Suprapubic skin (tissue), 4 donors: ENCODE results near the gene PREP.

ENCODE experiments used
- CTCF ChIP-seq, 2 donors: fragments of 200-600 bp in 1 of 2; fragments of 450-650 bp in 1 of 2; sonication (generic) in 1 of 2; IDR thresholded peaks; one replicate each; pipeline ENCODE4 v1.5.1; 2016 to 2019; ENCODE audit warnings: antibody characterized with exemption in 2 of 2, mild to moderate bottlenecking in 1 of 2, moderate library complexity in 1 of 2
- EP300 ChIP-seq: sonication (generic); formaldehyde crosslinking; IDR thresholded peaks from one replicate; pipeline ENCODE4 v1.6.1; 2017; ENCODE audit warnings: antibody characterized with exemption
- POLR2A ChIP-seq, 2 donors: fragments of 450-650 bp; IDR thresholded peaks; one replicate each; pipeline ENCODE4 v1.6.1; 2017; ENCODE audit warnings: antibody characterized with exemption in 2 of 2, mild to moderate bottlenecking in 2 of 2, moderate library complexity in 2 of 2
- POLR2AphosphoS5 ChIP-seq, 3 donors: sonication (generic); formaldehyde crosslinking; IDR thresholded peaks; one replicate each; pipeline ENCODE4 v1.6.1; 2017; ENCODE audit warnings: antibody characterized with exemption in 3 of 3

- TF ChIP-seq POLR2A (IDR thresholded peaks at IDR 0.05) = no peak
- no peak for TF ChIP-seq CTCF (IDR thresholded peaks at IDR 0.05)
- no peak for TF ChIP-seq EP300
- TF ChIP-seq POLR2AphosphoS5 (IDR thresholded peaks at IDR 0.05) = no peak
Observed at GRCh38 chr6:105372142-105372848, 30.6 kb downstream of the PREP start.
